Keratinocyte (primary cell): ENCODE measurements around the gene PPARD.

Experiments used
- CTCF ChIP-seq, 3 experiments: IDR thresholded peaks in 1 of 3; conservative IDR thresholded peaks in 1 of 3; optimal IDR thresholded peaks in 1 of 3; 2 replicates in 2 of 3; 3 replicates in 1 of 3; pipeline versions ENCODE3 to v1.5.1; 2011; ENCODE audit warnings: low read length in 3 of 3, mild to moderate bottlenecking in 3 of 3, moderate library complexity in 2 of 3, control low read depth in 1 of 3, inconsistent platforms in 1 of 3; ENCODE audit not compliant: insufficient read depth in 2 of 3; ENCODE audit errors: extremely low read depth in 1 of 3
- EZH2 ChIP-seq: IDR thresholded peaks from one replicate; pipeline ENCODE4 v1.6.1; 2012; ENCODE audit warnings: inconsistent platforms, mild to moderate bottlenecking, low read length, moderate library complexity

- TF ChIP-seq CTCF (optimal IDR thresholded peaks at IDR 0.05 in 1 of 3, IDR thresholded peaks at IDR 0.05 in 1 of 3, conservative IDR thresholded peaks at IDR 0.05 in 1 of 3; ENCODE audit: extremely low read depth in 1 of 3, insufficient read depth in 2 of 3, low read length in 3 of 3) (no peak), EZH2 (no peak)
Measured at GRCh38 chr6:35293681-35294080, 48.7 kb upstream of the PPARD start.
